NCI-H1694 (cell line): ENCODE data around the gene CLEC4D.
"Not testable (repeated sequence)": the region's sequence is repeated elsewhere in the genome, so short reads cannot be mapped to it uniquely, and the experiment has no call there.

Experiments used
- DNase-seq: peaks from one replicate; lab custom pipeline; 2025; lab: John Stamatoyannopoulos, UW

CLEC4D gene

DNA sequence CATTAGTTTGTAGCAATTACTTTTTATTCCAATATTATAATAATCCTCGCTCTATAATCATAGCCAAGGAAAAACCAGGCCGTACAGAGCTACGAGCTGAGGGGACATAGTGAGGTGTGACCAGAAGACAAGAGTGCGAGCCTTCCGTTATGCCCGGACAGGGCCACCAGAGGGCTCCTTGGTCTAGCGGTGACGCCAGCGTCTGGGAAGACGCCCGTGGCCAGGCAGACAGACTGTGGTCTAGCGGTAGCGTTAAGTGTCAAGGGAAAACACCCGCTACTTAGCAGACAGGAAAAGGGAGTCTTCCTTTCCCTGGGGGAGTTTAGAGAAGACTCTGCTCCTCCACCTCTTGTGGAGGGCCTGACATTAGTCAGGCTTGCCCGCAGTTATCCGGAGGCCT, 24.5 kb downstream of the CLEC4D start:
- DNase-seq = not testable (repeated sequence)

DNA sequence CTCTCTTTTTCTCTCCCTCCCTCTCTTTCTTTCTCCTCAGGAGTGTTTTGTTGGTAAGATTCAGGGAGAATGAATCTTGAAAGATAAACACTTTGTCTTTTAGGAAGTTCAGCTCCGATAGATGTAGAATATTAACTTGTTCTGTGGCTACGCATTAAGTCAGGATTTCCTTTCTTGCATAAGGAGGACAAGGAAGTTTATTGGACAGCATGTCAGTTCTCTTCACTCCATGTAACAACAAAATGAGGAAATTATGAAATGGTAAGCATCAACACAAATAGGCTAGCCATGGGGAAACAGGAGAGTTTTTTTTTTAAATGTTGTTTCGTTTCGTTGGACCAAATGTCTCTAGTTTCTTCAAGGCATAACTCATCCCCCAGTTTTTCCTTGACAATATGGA, 27.5 kb downstream of the CLEC4D start, which contains the start of gene CLEC4E:
TSS of gene CLEC4E (minus strand) at position 75 of the 400 bp plus-strand sequence. CDS start 108 bp downstream, outside the sequence.
- DNase-seq = not testable (repeated sequence)

DNA sequence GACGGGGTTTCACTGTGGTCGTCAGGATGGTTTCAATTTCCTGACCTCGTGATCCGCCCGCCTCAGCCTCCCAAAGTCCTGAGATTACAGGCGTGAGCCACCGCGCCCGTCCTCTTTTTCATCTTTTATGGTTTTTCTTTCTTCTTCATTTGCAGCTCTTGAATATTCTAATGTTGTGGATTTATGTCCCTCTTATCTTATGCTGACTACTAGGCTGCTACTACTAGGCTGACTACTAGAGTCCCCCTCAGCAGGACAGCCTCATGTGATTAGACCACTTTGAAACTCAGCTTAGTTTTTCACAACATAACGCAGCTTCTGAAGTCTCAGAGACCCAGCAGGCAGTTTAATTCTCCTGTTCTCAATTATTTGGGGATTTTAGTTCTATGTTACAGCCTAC, 28.3 kb downstream of the CLEC4D start:
- DNase-seq = no peak

DNA sequence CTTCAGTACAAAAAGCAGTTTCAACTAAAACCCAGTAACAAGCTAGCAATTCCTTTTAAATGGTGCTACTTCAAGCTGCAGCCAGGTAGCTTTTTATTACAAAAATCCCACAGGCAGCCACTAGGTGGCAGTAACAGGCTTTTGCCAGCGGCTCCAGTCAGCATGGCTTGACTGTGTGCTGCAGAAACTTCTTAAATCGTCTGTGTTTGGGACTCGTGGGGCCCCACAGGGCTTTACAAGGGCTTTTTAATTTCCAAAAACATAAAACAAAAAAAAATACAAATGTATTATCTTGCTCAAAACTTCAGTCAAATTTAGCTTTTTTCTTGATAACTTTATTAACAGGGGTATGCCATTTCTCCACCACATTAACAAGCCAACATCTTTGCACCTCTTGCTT, 31.0 kb downstream of the CLEC4D start:
- peak; percentile 55 for DNase-seq

DNA sequence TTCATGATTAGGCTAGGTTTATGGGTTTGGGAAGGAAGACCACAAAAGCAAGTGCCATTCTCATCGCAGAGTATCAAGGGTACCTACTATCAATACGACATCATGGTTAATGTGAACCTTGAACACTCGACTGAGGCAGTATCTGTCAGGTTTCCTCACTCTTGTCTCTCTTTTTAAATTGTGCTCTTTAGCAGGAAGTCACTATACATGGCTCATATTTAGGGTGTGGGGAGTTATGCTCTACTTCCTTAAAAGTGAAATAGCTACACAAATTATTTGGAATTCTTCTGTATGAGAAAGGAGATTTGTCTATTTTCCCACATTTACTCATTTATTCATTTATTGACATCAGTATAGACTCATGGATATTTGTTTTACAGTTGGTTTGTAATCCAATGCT, 33.3 kb downstream of the CLEC4D start:
- DNase-seq = no peak

DNA sequence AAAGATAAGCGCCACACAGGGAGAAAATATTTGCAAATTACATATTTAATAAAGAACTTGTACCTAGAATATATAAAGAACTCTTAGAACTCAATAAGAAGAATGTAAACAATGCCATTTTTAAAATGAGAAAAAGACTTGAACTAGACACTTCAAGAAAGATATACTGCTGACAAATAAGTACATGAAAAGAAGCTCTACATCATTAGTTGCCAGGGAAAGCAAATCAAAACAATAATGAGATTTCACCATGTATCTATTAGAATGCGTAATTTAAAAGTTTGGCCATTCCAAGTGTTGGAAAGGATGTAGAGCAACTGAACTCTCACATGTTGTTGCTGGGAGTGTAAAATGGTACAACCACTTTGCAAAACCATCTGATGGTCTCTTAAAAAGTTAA, 34.3 kb downstream of the CLEC4D start:
- DNase-seq = no peak

DNA sequence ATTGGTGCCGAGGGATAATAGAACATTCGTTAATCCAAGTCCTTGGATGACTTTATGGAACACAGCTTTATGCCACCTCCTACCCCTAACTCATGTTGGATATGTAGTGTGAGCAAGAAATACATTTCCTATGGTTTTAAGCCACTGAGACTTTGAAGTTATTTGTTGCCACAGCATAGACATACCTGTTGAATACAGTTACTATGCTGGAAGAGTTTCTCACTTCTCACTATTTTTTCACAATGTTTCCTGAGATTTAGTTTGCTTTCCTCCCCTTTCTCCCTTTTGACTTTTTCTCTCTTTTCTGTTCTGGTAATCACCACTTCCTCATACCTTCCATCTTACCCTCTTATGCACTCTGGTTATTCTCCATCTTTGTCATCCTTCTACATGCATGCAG, 34.9 kb downstream of the CLEC4D start:
- DNase-seq = no peak

DNA sequence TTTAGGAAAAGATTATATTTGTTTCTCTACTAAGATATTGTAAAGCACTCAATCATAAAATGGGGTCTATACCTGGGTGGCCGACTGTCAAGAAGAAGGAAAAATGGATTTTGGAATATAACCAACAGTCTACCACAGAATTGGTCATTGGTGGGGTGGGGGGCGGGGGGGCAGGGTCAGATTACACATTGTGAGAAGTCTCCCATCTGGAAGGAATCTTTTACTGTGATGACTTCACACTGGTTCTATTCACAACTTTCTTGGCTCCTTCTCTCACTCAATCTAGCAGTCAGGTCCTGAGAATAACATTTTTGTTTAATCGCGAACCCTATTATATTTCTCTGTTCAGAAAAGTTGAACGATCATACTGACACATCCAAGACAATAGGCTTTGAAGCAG, 36.1 kb downstream of the CLEC4D start:
- DNase-seq = no peak

DNA sequence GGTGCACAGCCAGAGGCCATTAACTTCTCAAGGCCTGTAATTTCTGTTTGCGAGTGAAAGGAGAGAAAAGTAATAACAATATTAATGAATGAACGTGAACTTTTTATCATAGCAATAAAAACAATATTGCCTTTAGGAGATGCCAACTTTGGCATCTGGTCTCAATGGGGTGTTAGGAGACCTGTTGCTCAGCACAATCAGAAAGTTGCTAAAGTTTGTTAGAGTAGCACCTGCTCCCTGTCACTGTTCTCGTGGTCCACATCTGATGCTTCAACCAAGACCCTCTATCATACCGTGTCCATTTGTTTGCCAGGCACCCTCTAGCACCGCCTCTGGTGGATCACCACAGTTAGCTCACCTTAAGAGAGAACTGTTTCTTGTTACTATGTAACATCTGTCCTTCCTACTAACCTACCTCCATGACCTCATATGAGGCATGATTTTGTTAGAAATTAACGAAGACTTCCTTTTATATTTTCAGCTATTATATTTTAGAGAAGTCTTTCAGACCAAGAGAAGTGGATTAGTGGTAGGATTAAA, 39.9 kb downstream of the CLEC4D start:
- no peak for DNase-seq

DNA sequence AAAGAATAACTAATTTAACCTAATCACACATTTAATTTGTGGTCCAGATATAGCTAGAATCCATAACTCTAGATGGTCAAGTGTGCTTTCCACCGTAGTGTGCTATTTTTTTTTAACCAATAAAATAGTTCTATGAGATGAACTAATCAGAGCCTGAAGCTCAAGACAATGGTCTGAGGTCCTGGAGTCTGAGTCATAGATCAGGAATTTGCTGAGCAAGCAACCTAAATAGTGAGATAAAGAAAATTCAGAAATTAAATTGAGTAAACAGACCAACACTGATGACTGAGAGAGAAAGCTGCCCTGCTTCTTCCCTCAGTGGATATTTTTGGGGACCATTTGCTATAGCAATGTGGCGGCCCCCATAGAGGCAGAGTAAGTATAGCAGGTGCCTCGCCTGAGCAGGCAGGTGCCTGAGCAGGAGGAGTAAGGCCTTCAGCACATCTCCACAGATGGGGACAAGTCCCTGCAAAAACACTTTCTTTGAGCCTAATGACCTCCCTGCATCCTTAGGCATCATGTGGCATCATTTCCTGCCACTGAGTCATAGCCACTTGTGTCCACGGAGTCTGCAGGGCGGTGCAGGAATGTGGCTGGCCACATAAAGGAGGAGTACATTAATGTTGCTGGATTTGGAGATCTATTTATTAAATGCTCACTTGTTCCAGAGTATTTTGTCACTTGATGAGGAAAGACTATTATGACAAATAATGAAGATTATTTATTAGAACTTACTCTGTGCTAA, 41.3 kb downstream of the CLEC4D start:
- DNase-seq = no peak

DNA sequence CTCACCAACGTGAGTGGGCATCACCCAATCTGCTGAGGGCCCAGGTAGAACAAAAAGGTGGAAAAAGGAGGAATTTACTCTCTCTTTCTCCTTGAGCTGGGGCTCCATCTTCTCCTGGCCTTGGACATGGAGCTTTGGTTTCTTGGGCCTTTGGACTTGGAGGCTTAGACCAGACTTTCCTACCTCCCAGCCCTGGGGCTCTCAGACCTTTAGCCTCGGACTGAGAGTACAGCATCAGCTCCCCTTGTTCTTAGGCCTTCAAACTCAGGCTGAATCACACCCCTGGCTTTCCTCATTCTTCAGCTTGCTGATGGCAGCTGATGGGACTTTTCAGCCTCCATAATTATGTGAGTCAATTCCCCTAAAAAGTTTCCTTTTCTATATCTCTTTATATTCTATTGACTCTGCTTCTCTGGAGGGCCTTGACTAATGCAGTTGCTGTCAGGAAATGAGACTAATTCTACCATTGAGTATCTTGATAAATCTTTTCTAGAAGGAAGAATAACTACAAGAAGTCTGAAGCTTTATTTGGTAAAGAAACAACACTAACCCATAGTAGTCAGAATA, 43.3 kb downstream of the CLEC4D start:
- DNase-seq = no peak

DNA sequence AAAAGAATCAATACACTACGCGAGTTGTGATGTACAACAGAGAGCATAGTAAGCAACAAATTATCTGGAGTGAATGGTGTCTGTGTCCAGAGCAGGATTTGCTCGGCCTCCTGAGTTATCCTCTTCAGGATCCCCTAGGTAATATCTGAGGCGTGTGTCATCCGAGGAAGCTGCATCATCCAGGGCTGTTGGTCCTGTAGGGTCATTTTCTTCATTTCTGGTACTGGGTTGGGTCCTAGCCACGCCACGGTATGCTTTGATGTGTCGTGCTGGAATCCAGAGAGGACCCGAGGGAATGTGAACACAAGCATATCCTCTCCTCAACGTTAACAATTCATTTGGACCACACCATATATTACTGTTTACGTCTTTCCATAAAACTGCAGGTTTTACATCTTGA, 46.4 kb downstream of the CLEC4D start:
- no peak for DNase-seq

DNA sequence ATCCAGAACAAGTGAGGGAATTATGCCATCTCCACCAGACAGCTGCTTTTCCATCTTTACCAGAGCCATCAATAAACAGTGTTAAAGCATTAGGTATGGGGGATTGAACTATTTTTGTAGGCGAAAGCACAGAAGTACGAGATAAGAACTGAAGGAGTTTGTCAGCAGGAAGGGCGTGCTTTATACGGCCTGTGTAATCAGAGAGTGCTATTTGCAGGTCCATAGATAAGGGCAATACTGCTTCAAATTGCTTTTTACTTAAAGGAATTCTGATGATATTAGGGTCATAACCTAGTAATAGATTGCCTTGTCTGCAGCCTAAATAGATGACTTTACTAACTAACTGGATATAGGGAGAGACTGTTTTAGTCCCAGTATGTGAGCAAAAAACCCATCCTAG, 47.7 kb downstream of the CLEC4D start:
- DNase-seq = no peak

DNA sequence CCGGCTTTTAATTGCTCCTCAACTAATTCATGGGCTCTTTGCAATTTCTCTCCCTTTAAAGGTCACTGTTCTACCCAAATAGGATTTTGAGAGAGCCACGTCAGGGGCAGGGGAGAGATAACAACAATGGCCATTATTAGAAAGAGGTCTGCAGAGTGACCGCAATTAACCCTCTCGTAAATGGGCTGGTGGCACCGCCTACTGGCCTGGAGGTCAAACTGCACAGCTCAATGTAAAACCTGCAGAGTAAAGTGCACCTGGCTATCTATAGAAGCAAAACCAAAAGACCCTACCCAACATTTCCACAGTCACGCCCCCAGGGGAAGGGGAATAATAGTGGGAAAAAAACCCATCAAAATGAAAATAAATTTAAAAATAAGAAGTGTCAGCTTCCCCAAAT, 49.0 kb downstream of the CLEC4D start:
- DNase-seq = no peak

DNA sequence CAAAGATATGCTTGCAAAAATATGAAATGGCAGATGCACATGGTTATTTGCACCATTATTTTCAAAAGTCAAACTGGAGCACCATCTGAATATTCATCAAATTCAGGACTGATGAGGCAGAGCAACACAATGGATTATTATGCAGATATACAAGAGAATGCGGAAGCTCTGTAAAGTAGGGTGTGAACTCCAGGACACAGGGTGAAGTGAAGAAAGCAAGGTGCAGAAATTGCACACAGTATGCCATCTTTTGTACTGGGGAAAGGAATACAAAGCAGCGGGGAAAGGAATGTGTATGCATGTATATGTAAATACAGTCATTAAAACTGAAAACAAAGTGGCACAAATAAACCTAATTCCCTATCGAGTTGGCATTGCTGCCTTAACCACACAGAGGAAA, 50.1 kb downstream of the CLEC4D start:
- DNase-seq = no peak

DNA sequence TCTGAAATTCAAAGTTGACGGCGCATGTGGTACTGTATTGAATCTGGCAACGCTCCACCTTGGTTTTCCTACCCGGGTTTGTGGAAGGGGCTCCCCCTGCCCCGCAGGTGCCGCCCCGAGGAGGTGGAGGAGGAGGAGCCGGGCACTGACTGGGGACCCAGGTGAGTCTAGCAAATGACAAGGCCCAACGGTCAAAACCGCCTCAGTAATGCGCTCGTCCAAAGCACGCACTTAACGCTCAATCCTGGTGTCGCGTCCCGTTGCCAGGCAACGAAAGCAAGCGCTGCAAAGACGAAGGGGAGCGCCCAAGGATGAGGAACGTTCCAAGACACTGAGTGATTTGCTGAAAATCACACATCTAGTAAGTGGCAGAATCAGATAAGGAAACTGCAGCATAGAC, 51.4 kb downstream of the CLEC4D start:
- DNase-seq = no peak

DNA sequence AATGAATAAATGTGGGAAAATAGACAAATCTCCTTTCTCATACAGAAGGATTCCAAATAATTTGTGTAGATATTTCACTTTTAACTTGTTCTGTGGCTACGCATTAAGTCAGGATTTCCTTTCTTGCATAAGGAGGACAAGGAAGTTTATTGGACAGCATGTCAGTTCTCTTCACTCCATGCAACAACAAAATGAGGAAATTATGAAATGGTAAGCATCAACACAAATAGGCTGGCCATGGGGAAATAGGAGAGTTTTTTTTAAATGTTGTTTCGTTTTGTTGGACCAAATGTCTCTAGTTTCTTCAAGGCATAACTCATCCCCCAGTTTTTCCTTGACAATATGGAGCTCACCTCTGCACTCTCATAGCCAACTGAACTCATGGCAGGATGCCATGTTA, 52.7 kb downstream of the CLEC4D start:
- DNase-seq = not testable (repeated sequence)

DNA sequence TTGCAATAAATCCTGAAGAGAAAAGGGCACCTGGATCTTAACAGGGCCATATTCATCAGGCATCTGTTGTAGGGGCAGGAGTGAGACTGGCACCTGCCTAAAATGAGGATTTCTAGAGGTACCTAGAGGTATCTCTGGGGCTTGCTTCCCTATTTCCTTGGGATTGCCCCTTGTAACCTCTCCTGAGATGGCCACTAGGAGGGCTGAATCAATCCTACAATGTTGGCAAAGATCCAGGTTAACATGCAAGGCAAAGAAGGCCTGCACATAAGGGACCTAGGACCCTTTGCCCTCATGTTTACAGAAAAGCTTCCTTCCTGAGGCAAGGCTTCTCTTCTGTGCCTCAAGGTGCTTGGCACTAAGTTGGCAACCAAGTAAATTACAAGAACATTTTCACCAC, 53.2 kb downstream of the CLEC4D start:
- DNase-seq = no peak
